Measurements from ENCODE around the gene PABPC3.

The PABPC3 gene

DNA sequence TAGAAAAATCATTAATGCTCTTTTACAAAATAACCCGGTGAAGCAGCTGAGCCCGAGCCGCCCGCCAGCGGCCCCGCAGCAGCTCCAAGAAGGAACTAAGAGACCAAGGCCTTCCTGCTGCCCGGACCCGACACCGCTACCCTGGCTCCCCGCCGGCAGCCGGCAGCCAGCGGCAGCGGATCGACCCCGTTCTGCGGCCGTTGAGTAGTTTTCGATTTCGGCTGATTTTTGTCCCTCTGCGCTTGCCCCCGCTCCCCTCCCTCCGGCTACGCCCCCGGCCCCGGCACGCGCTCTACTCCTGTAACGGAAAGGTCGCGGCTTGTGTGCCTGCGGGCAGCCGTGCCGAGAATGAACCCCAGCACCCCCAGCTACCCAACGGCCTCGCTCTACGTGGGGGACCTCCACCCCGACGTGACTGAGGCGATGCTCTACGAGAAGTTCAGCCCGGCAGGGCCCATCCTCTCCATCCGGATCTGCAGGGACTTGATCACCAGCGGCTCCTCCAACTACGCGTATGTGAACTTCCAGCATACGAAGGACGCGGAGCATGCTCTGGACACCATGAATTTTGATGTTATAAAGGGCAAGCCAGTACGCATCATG lies at the start of gene PABPC3:
Gene PABPC3 (plus strand): TSS at position 286 of the 603 bp plus-strand sequence. CDS start 63 bp downstream, at position 349.
- no peak for DNase-seq

DNA sequence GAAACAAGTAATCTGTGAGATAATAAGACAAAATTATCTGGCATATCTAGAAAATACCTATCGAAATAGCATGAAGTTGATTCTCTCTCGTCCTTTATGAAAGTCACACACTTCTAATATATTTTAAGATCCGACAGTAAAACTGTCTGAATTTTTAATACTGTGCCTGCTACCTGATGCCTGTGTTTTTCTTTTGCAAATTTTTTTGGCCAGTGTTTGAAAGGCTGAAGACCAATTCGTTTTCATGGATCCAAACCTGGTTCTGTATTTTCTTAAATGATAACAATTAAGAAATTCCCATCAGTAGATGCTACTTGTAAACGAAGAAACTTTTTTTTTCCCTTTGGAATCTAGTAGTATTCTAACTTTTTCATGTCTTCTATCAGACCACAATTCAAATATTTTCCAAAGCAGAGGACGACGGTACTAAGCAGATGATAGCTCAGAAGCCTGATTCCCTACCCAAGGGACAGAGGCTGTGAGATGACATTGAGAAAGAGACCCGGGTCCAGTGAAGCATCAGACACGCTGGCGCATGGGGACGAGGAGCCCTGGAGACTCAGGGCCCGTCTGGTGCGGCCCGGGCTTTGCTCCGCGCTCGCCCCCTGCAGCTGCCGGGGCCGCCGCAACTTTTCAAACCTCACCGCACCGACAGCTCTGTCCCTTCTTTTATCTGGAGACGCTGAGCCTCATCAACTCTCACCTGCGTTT lies 49.5 kb upstream of the PABPC3 start:
- DNase-seq: no peak

DNA sequence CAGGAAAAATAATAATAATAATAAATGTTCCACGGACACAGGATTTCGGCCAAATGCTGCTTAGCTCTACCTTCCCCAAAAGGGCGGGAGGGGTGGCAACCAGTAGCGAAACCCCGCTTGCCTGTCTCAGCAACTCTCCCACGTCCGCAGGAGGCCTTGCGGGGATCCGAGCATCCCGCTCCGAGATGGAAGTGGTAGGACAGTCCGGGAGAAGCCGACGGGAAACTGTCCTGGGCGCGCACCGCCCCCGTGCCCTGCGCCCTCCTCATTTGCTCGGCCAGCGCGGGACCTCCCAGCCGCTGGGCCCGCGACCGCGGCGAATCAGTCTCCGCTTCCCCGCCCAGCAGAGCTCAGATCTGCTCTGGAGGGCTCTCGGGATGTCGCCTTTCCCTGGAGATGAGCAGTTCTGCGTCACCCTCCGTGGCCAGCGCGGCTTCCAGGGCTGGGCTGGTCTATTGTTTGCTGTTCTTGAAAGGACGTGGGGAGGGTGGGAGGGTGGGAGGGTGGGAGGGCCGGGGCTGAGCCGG lies 48.9 kb upstream of the PABPC3 start:
- no peak for DNase-seq

DNA sequence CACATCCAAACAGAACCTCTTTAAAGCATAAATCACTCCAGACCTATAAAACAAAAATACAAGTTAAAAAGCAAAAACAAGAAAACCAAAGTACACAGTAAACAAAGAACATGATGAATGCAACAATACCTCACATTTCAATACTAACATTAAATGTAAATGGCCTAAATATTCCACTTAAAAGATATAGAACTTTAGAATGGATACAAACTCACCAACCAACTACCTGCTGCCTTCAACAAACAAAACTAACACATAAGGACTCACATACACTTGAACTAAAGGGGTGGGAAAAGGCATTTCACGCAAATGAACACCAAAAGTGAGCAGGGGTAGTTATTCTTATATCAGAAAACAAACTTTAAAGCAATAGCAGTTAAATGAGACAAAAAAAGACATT lies 44.9 kb upstream of the PABPC3 start:
- DNase-seq: no peak

DNA sequence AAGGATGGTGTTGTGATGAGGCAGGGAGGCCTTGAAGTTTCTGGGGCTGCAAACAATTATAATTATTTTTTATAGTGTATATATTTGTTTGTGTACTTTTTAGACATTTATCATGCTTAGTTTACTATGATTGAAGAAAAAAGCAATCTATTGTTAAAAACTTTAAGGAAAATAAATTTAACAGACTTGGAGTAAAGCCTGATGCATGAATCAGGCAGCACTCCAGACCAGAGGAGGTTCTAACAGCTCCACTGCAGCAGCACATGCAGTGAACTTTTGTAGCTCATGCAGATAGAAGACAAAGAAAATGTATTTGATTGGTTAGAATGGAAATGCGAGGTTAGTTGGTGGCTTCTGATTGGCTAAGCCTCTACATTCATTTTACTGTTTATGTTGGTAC lies 36.8 kb upstream of the PABPC3 start:
- no peak for DNase-seq

DNA sequence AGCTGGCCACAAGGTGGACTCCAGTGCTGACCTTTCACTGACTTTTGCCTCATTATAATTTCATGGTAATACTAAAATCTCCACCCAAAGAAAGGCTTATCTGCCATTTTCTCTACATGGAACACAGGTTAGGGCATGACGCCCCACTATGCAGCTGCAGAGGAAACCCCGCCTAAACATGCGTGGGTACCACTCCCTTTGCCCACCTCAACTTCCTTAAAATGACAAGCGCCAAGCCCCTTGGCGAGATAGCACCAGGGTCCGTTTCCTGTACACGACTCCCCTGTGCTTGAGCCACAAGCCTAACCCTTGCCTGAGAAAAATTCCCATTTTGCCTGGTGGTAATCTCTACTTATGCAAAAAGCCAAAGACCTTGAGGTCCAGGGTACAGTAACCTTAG lies 36.0 kb upstream of the PABPC3 start:
- no peak for DNase-seq

DNA sequence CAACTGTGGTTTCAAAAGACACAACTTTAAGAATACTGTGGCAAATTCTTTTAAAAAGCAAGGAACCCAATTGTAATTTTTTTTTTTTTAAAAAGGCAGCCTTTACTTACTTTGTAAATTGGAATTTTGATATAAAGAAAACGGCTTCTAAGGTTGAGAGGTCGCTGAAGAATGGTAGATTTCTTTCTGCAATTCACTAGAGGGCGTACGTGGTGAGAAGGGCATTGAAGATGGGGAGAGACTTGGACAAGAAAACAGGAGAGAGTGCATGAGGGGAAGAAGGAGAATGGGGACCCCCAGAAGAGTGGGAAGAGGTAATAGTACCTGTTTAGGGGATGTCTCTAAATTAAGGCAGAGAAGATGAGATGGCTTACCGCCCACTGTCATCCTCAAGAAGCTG lies 33.5 kb upstream of the PABPC3 start:
- no peak for DNase-seq

DNA sequence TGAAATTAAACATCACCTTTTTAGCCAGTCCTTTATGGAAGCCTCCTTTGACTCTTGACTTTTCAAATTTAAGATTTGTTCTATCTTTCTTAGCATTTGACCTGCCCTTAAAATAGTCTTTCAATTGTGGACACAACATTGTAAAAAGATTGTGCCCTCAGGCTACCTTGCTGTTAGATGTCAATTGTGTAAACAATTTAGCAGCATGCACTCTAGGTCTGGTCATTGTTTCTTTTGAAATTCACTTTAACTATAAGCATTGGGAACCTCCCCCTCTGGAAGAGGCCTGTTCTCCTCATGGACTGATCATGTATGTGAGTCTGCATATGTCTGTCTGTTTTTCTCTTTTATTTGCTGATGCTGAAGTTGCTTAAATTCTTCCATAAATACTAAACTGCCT lies 31.5 kb upstream of the PABPC3 start:
- DNase-seq: no peak

DNA sequence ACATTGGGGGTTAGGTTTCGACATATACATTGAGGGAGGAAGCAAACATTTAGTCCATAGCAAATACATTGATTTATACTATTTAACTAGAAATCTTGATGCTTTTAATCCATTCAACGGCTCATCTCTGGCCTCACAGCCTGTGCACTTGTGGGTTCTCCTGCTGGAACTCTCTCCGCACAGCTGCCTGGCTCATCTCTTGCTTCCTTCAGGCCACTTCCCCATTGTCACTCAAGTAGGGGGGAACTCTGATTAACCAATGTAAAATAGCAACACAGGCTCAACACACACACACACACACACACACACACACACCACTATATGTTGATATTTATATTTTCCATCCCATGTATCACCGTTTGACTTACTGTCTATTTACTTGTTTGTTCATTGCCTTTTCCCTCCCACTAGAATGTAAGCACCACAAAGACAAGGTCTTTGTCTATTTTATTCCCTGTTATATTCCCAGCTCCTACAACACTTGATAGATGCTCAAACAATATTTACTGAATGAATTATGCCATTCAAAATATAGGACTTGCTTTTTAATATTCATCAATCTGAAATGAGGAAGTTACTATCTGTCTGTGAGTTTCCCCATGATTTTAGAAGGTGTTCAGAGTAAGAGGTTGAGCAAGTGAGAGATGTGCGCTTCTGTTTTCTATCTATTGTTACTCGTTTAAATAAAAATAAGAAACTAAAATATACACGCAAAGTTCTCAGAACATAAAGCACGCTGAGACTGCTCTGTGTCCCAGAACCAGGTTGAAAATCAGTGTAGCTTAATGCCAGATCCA lies 29.8 kb upstream of the PABPC3 start:
- DNase-seq: no peak

DNA sequence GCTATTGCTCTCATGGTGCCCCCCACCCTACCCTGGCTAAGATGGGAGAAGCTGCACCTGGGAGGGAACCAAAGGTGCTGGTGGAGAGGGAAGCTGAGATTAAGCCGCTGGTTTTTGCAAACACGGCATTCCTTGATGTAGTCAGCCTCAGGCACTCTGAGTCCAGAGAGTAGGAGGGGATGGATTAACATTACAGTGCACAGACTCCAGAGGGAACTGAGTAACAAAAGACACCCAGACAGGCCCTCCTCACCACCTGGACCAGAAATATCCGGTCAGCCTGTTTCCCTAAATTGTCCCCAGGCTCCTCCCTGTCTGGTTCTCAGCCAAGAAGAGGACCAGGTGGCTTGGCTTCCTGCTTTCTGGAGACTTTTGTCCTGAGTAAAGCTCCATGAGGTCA lies 28.9 kb upstream of the PABPC3 start:
- DNase-seq: no peak

DNA sequence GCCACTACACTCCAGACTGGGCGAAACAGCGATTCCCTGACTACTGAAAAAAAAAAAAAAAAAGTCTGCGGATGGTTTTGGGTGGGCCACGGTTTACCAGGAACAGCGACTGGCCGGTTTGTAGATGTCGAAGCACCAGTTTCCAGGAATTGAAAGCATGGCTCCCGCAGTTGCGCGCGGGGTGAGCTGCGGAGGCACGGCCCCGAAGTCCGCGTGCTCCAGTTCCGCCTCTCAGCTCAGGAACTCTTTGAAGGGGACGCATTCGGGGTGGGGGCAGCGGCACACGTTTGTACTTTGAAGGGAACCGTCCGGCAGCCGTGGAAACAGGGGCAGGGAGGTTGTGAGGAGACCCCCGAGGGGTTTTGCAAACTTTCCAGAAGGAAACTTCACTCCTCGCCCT lies 27.1 kb upstream of the PABPC3 start:
- no peak for DNase-seq

DNA sequence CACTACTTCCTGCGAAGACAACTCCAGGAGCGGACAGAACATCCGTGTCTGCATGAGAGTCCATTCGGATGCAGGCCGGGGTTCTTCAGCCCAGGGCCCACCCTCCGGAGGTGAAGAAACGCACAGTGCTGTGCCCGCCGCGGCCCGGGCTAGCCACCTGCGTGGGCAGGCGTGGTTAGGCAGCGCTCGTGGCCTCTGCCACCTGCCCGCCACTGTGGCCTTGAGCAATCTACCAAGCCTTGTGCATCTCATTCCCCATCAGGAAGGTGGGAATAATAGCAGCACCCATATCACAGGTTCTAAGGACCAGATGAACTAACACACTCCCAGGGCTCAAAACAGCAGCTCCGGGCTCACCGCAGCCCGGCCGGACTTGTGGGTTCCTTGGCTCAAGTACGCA lies 26.7 kb upstream of the PABPC3 start:
- no peak for DNase-seq

DNA sequence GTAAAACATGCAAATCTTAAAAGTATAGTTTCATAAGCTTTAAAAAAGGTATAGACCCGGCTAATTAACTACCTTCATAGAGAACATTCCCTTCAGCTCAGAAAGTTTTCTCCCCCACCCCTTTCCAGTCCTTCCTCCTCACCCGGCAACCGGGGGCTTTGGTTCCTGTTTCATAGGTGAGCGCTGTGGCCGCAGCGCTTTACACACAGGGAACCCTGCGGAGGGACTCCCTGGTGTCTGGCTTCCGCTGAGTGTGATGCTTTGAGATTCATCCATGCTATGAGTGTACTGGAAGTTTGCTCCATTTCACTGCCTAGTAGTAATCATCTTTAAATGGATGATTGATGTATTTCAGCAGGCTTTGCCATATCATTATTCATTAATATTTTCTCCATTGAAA lies 26.0 kb upstream of the PABPC3 start:
- no peak for DNase-seq

DNA sequence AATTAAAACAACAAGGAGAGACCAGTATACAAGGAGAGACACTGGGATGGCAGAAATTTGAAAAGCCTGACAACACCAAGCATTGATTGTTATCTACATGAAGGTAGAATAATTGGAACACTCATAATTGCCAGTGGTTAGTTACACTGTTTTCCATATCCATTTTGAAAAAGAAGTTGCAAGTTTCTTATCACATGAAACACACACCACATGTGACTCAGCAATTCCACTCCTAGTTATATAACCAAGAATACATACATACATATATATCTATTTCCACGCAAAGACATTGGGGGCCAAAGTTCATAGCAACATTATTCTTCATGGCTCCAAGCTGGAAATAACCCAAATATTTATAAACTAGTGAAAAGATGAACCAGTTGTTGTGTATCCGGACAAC lies 15.2 kb upstream of the PABPC3 start:
- DNase-seq: no peak

DNA sequence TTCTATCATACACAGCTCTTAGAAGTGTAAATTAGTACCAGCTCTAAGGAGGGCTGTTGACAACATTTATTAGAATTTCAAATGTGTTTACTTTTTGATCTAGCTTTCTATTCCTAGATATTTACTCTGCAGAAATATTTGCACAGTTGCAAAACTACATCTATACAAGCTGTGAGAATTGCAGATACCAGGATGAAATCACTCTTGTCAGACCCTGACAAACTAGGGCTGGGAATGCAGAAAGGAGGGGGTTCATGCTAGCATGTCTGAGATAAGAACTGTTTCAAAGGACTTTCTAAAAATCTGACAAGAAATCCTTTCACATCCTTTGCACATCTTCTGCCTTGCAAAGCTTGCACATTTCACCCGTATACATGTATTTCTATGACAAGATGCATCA lies 11.8 kb upstream of the PABPC3 start:
- DNase-seq: no peak

DNA sequence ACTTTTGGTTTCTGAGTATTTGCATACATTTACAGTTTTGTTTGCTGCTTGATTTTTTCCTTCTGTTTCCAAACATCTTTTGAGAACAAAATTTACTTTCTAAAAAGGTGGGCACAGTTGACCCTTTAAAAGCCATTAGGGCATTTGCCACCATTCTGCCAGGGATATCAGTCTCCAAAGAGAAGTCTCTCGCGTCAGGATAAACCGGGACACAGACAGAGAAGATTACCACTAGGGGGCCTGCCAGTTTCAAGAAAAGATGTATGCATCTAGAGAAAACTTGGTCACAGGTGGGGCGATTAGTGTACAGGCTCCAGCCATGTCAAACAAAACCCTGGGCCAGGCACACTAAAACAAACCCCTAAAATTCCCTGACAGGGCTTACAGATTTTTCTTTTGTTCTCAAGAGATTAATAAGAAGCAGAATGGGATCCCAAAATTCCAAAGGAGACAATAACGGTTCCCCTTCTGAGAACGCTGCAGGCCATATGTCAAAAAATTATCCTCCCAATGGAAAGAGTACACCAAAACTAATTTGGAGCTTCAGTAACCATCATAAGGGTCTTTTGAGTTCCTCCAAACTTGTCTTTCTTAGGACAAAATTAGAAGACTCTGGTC lies 10.7 kb upstream of the PABPC3 start:
- no peak for DNase-seq

DNA sequence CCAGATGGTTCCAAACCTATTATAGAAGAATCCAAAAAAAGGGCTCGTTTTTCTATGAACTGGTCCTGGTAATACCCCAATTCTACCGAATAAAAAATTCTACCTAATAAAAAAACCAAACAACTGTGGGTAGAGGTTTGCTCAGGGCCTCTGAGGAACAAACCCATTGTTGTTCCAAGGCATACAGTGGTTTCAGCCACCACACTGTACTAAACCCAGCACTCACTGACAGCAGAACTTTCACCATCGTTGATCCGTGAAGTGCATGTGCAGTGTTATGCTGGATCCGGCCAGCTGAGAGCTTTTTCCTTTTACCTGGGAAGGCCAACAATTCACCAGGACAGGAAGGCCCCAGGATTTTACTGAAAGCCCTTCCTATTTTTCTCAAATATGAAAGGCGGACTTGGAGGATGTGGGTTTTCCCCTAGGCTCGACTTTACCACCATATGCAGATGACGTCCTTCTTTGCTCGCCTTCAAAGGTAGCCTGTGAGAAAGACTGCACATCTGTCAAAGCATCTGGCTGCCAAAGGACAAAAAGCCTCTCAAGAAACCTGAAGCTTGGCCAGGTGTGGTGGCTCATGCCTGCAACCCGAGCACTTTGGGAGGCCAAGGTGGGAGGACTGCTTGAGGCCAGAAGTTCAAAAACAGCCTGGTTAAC lies 7.2 kb upstream of the PABPC3 start:
- no peak for DNase-seq

DNA sequence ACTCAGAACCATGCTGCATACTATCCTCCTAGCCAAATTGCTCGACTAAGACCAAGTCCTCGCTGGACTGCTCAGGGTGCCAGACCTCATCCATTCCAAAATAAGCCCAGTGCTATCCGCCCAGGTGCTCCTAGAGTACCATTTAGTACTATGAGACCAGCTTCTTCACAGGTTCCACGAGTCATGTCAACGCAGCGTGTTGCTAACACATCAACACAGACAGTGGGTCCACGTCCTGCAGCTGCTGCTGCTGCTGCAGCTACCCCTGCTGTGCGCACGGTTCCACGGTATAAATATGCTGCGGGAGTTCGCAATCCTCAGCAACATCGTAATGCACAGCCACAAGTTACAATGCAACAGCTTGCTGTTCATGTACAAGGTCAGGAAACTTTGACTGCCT lies 1.5 kb downstream of the PABPC3 start:
- DNase-seq: no peak

DNA sequence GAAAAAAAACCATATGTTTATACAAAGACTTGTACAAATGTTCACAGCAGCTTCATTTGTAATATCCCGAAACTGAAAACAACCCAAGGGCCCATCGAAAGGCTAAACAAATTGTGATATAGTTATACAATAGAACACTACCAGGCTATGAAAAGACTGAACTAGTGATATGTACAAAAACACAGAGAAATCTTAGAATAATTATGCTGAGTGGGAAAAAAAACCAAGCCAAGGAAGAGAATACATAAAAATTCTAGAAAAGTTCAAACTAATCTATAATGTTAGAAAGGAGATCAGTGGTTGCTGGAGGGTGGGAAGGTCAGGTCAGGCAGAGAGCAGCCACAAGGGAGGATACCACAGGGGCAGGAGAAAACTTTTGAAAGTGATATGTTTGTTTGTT lies 7.8 kb downstream of the PABPC3 start:
- no peak for DNase-seq

DNA sequence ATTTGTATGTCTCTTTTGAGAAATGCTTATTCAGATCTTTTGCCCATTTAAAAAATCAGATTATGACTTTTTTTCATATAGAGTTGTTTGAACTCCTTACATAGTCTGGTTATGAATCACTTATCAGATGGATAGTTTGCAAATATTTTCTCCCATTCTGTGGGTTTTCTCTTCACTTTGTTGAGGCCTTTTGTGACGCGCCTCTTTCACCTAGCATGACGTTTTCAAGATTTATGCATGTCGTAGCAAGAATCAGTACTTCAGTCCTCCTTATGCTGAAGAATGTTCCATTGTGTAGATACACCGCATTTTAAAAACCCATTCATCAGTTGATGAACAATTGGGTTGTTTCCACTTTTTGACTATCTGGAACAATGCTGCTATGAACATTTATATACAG lies 13.4 kb downstream of the PABPC3 start:
- DNase-seq: no peak

DNA sequence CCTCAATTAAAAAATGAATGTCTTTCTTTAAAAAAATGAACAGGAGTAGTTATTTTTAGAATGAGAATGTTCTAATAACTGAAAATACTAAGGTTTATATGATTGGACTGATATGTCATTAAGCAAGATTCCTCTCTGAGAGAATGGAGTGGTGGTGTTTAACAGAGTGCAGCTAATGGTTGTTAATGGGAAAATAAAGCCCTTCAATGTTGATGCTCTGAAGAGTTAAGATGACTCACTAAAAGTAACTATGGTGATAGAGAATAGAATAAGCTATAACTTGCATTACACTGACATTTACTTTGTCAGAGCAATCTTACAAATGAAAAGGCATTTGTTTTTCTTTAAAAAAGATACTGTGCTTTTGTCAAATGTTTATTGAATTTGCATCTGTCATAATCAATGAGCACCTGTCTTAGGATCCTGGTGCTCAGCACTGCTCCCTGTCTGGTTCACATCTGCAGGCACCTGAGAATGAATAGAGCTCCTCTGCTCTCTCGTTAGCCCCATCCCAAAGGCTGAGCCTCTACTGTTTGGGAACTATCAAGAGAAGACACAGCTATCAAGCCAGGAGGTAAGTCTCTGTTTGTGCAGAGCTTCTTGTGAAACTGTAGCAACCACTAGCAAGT lies 15.1 kb downstream of the PABPC3 start:
- no peak for DNase-seq

DNA sequence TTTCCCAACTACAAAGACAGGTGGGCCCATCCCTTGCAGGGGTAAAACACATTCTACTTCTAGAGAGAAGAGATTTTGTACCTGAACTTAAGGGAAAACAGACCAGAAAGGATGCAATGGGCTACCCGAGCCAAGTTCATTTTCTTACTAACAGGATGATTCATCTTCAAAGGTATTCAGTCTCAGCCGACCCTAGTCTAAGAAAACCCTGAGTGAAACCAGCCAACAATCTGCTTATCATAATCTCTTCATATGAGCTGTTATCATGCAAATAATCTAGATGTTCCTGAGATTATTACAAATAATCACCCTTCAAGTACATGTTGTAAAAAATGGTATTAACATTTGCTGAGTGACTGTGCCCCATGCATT lies 15.6 kb downstream of the PABPC3 start:
- DNase-seq: no peak

Data from stimulated activated CD4-positive, alpha-beta T cell treated with anti-CD3 and anti-CD28 coated beads, Interleukin-4, amount 100 ng/mL, for 1 hour (primary cell).